NT2/D1 (cell line): ENCODE measurements around the gene BTF3L4.
"Not testable (repeated sequence)": the region's sequence is repeated elsewhere in the genome, so short reads cannot be mapped to it uniquely, and the experiment has no call there.

Source experiments
- DNase-seq: peaks from one replicate; pipeline ENCODE4 v3.0.0-alpha.2; 2011; ENCODE audit warnings: low read depth, low spot score
- H3K27me3 ChIP-seq: 2 replicates; pipeline ENCODE4 v1.6.0; 2011; ENCODE audit warnings: mild to moderate bottlenecking; ENCODE audit not compliant: insufficient read length, insufficient read depth
- H3K36me3 ChIP-seq: 2 replicates; pipeline ENCODE4 v1.6.1; 2011; ENCODE audit warnings: mild to moderate bottlenecking, low read length, mixed read lengths; ENCODE audit not compliant: insufficient read depth, insufficient read length
- H3K4me1 ChIP-seq: 2 replicates; pipeline ENCODE4 v1.5.1; 2011; ENCODE audit not compliant: insufficient read depth, insufficient read length
- H3K4me3 ChIP-seq: 2 replicates; pipeline ENCODE4 v1.5.1; 2011; ENCODE audit warnings: low read depth; ENCODE audit not compliant: insufficient read length
- H3K9ac ChIP-seq: 2 replicates; pipeline ENCODE4 v1.6.0; 2011; ENCODE audit warnings: low read depth; ENCODE audit not compliant: insufficient read length
- H3K9me3 ChIP-seq: 2 replicates; pipeline ENCODE4 v1.5.1; 2011; ENCODE audit warnings: mild to moderate bottlenecking, low read length; ENCODE audit not compliant: insufficient read depth
- SUZ12 ChIP-seq: IDR thresholded peaks from 2 replicates; pipeline ENCODE4 v1.6.1; 2011; ENCODE audit not compliant: insufficient read length, insufficient read depth; ENCODE audit errors: extremely low read depth
- YY1 ChIP-seq: IDR thresholded peaks from 2 replicates; pipeline ENCODE4 v1.6.1; 2011; ENCODE audit not compliant: insufficient read length, insufficient read depth
- ZNF274 ChIP-seq: IDR thresholded peaks from 2 replicates; pipeline ENCODE4 v1.6.1; 2011; ENCODE audit warnings: mild to moderate bottlenecking, low read depth, low read length

The BTF3L4 gene

GRCh38 chr1:52056163-52056936, at the start of gene BTF3L4:
BTF3L4 (plus strand) TSS chr1:52056295; CDS start chr1:52059848, 3,553 bp downstream.
- Histone ChIP-seq H3K36me3 (peaks cover 33% of the 10 kb centered on the region), H3K4me1 (no peaks in the 10 kb centered on the region), H3K27me3 (no peaks in the 10 kb centered on the region), H3K9ac (peak within 1 kb of the TSS; percentile 94), H3K9me3 (no peaks in the 10 kb centered on the region), H3K4me3 (peak within 1 kb of the TSS; percentile 89)
- peak; percentile 97 for DNase-seq
- no peak for TF ChIP-seq SUZ12
- peak; percentile 51 for TF ChIP-seq YY1

- H3K27me3 ChIP-seq, result no peaks in the 10 kb centered on the region
- DNase-seq, result no peak
- H3K9me3 ChIP-seq, result no peaks in the 10 kb centered on the region
- peak overlapping the region; percentile 34 for H3K9ac ChIP-seq
- peaks cover 7% of the 10 kb centered on the region for H3K4me1 ChIP-seq
- no peaks in the 10 kb centered on the region for H3K36me3 ChIP-seq
- H3K4me3 ChIP-seq, result no peak overlapping the region
- TF ChIP-seq ZNF274 (no peak), YY1 (no peak), SUZ12 (no peak)
Measured at GRCh38 chr1:52007215-52008002, 48.7 kb upstream of the BTF3L4 start.

- H3K9ac ChIP-seq, result no peak overlapping the region
- H3K4me3 ChIP-seq, result no peak overlapping the region
- no peaks in the 10 kb centered on the region for H3K27me3 ChIP-seq
- H3K9me3 ChIP-seq, result no peaks in the 10 kb centered on the region
- no peaks in the 10 kb centered on the region for H3K36me3 ChIP-seq
- DNase-seq, result no peak
- peaks cover 7% of the 10 kb centered on the region for H3K4me1 ChIP-seq
- no peak for TF ChIP-seq SUZ12
- TF ChIP-seq YY1, result no peak
- no peak for TF ChIP-seq ZNF274
Measured at GRCh38 chr1:52008071-52008809, 47.9 kb upstream of the BTF3L4 start.

GRCh38 chr1:52022133-52022532, 34.0 kb upstream of the BTF3L4 start:
- no peaks in the 10 kb centered on the region for H3K27me3 ChIP-seq
- no peaks in the 10 kb centered on the region for H3K4me1 ChIP-seq
- H3K9ac ChIP-seq, result no peak overlapping the region
- no peaks in the 10 kb centered on the region for H3K9me3 ChIP-seq
- DNase-seq, result no peak
- TF ChIP-seq ZNF274 (no peak), YY1 (no peak), SUZ12 (no peak)
- no peak overlapping the region for H3K4me3 ChIP-seq
- peaks cover 50% of the 10 kb centered on the region for H3K36me3 ChIP-seq

- Histone ChIP-seq H3K4me3 (no peak overlapping the region), H3K9ac (no peak overlapping the region), H3K9me3 (no peaks in the 10 kb centered on the region), H3K27me3 (no peaks in the 10 kb centered on the region), H3K36me3 (peaks cover 54% of the 10 kb centered on the region), H3K4me1 (no peaks in the 10 kb centered on the region)
- no peak for DNase-seq
- no peak for TF ChIP-seq SUZ12
Measured at GRCh38 chr1:52026278-52026677, 29.8 kb upstream of the BTF3L4 start.

- no peak for DNase-seq
- TF ChIP-seq SUZ12, result no peak
- TF ChIP-seq YY1, result no peak
- TF ChIP-seq ZNF274, result no peak
- Histone ChIP-seq H3K9me3 (no peaks in the 10 kb centered on the region), H3K27me3 (no peaks in the 10 kb centered on the region), H3K4me1 (no peaks in the 10 kb centered on the region), H3K4me3 (no peak overlapping the region), H3K9ac (no peak overlapping the region), H3K36me3 (peaks cover 59% of the 10 kb centered on the region)
Measured at GRCh38 chr1:52028328-52028727, 27.8 kb upstream of the BTF3L4 start.

GRCh38 chr1:52028839-52029238, 27.3 kb upstream of the BTF3L4 start:
- H3K9ac ChIP-seq, DNase-seq, H3K4me3 ChIP-seq, H3K9me3 ChIP-seq, H3K27me3 ChIP-seq, H3K4me1 ChIP-seq: not testable (repeated sequence)
- H3K36me3 ChIP-seq, result peaks cover 59% of the 10 kb centered on the region
